ENCODE measurements around the gene PTGER2. TPM values are rescaled to one million over a fixed set of nuclear protein-coding genes. Genes with fewer than 3 reads are reported as not detected.

Gene PTGER2
- total and polyA plus RNA-seq, 2 of the 8 experiments (the other 6 are each of a cell fraction or from before 2014, with no cell fraction given), result 1.2 TPM

- Histone ChIP-seq H3K23me2 (ENCODE audit: low read depth, low read length) (no peaks in the 10 kb centered on the region), H3K79me2 (ENCODE audit: control insufficient read depth in 1 of 2, insufficient read depth in 2 of 2, low read length in 2 of 2) (no peaks in the 10 kb centered on the region), H3K4ac (replicated peaks; ENCODE audit: insufficient read length, low read depth, low read length) (no peak overlapping the region), H2AFZ (ENCODE audit: low read length) (no peak overlapping the region), H3K27me3 (replicated peaks in 1 of 4; ENCODE audit: control insufficient read depth in 3 of 4, extremely low read depth in 1 of 4, insufficient read depth in 3 of 4, low read length in 3 of 4) (no peaks in the 10 kb centered on the region), H3K14ac (ENCODE audit: insufficient read length) (no peak overlapping the region), H2BK20ac (ENCODE audit: low read length) (no peak overlapping the region), H4K5ac (ENCODE audit: insufficient read length, low read depth, low read length) (no peak overlapping the region), H3K56ac (replicated peaks; ENCODE audit: insufficient read length, low read depth, low read length) (no peak overlapping the region), H4K20me1 (replicated peaks in 1 of 2; ENCODE audit: control insufficient read depth in 1 of 2, insufficient read depth in 2 of 2, low read length in 2 of 2) (no peaks in the 10 kb centered on the region), H3K79me1 (ENCODE audit: low read depth, low read length) (no peaks in the 10 kb centered on the region), H4K8ac (ENCODE audit: extremely low read depth, insufficient read depth, low read length) (no peak overlapping the region), H3K18ac (ENCODE audit: extremely low read depth, low read length) (no peak overlapping the region), H2BK15ac (ENCODE audit: low read length) (no peak overlapping the region), H3K9me3 (ENCODE audit: insufficient read depth in 2 of 2, low read depth in 1 of 2, low read length in 1 of 2) (no peaks in the 10 kb centered on the region), H3K9ac (replicated peaks in 1 of 4; ENCODE audit: extremely low read depth in 1 of 4, low read depth in 3 of 4, low read length in 3 of 4) (no peak overlapping the region), H2BK5ac (ENCODE audit: low read depth, low read length) (no peak overlapping the region), H3K4me2 (ENCODE audit: insufficient read depth in 1 of 2, low read depth in 2 of 2, low read length in 2 of 2) (no peak overlapping the region), H2BK12ac (ENCODE audit: low read depth, low read length) (no peak overlapping the region), H3K4me3 (ENCODE audit: extremely low read depth in 1 of 4, insufficient read depth in 2 of 4, low read depth in 3 of 4, low read length in 4 of 4) (no peak overlapping the region), H3K36me3 (ENCODE audit: control insufficient read depth in 2 of 4, insufficient read depth in 4 of 4, low read length in 3 of 4) (no peaks in the 10 kb centered on the region), H3K23ac (ENCODE audit: insufficient read length) (no peak overlapping the region), H2BK120ac (replicated peaks; ENCODE audit: low read depth, low read length) (no peak overlapping the region), H2AK5ac (ENCODE audit: low read depth, low read length) (no peak overlapping the region), H3K4me1 (replicated peaks in 1 of 4; ENCODE audit: control insufficient read depth in 3 of 4, insufficient read depth in 4 of 4, low read length in 3 of 4) (no peaks in the 10 kb centered on the region), H3K27ac (ENCODE audit: low read depth, low read length) (no peak overlapping the region), H4K91ac (replicated peaks; ENCODE audit: insufficient read length, low read length) (no peak overlapping the region)
- FAIRE-seq, result no peak
- WGBS, 2 experiments (ENCODE audit: extremely low coverage in 1 of 2, insufficient coverage in 1 of 2, insufficient read length in 1 of 2, insufficient replicate concordance in 2 of 2, low coverage in 1 of 2, low lambda C conversion rate in 2 of 2, missing lambda C conversion rate in 1 of 2), result 89% methylated on average over 2 of the region's 2 CpGs; no CpG with 5 or more reads in 1 of the 2 experiments
- CTCF ChIA-PET (ENCODE audit: partially characterized antibody), result interaction anchor here (0.8 to 1.3 kb wide), 2 partner anchors 15 to 281 kb away, joined by 3 to 7 read pairs; no protein-coding TSS in a partner anchor
- POLR2A ChIA-PET (ENCODE audit: partially characterized antibody), result no interaction called here
- TF ChIP-seq GABPA (IDR thresholded peaks at IDR 0.05; ENCODE audit: borderline replicate concordance, insufficient read depth, low read length), result no peak
- no peak for TF ChIP-seq SRF (IDR thresholded peaks at IDR 0.05; ENCODE audit: low read depth, low read length)
- no peak for TF ChIP-seq PHF8 (conservative IDR thresholded peaks at IDR 0.05; ENCODE audit: low read depth, low read length)
- TF ChIP-seq CTBP2 (IDR thresholded peaks at IDR 0.05; ENCODE audit: borderline replicate concordance, insufficient read depth, insufficient read length, low read length), result no peak
- no peak for DNase-seq (ENCODE audit: low read depth in 1 of 2, low spot score in 2 of 2)
These were observed 49.1 kb downstream of the PTGER2 start for GRCh38 chr14:52363041-52363704.
